GM12865 (cell line): Measurements from ENCODE around the gene SOX9.

Experiments
- DNase-seq: peaks from one replicate; pipeline ENCODE4 v3.0.0; 2010; ENCODE audit warnings: low read depth
- H3K4me3 ChIP-seq: 2 replicates; pipeline ENCODE4 v1.5.1; 2011; ENCODE audit warnings: mild to moderate bottlenecking, low read depth, low read length, control low read depth
- TF ChIP-seq, protein P1 (sequence below): IDR thresholded peaks from 2 replicates; pipeline ENCODE4 v1.5.1; 2011; ENCODE audit warnings: low read length, control low read depth, low read depth, inconsistent platforms; ENCODE audit not compliant: insufficient read depth; ENCODE audit errors: missing control alignments

Gene SOX9

GRCh38 chr17:72126575-72127486 is 6.0 kb downstream of the SOX9 start:
- no peak for DNase-seq
- H3K4me3 ChIP-seq, result no peak overlapping the region
- TF ChIP-seq, protein P1, sequence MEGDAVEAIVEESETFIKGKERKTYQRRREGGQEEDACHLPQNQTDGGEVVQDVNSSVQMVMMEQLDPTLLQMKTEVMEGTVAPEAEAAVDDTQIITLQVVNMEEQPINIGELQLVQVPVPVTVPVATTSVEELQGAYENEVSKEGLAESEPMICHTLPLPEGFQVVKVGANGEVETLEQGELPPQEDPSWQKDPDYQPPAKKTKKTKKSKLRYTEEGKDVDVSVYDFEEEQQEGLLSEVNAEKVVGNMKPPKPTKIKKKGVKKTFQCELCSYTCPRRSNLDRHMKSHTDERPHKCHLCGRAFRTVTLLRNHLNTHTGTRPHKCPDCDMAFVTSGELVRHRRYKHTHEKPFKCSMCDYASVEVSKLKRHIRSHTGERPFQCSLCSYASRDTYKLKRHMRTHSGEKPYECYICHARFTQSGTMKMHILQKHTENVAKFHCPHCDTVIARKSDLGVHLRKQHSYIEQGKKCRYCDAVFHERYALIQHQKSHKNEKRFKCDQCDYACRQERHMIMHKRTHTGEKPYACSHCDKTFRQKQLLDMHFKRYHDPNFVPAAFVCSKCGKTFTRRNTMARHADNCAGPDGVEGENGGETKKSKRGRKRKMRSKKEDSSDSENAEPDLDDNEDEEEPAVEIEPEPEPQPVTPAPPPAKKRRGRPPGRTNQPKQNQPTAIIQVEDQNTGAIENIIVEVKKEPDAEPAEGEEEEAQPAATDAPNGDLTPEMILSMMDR, result no peak

GRCh38 chr17:72128039-72128438 is 7.2 kb downstream of the SOX9 start:
- H3K4me3 ChIP-seq, result no peak overlapping the region
- no peak for DNase-seq
- TF ChIP-seq, protein P1, result no peak

DNA sequence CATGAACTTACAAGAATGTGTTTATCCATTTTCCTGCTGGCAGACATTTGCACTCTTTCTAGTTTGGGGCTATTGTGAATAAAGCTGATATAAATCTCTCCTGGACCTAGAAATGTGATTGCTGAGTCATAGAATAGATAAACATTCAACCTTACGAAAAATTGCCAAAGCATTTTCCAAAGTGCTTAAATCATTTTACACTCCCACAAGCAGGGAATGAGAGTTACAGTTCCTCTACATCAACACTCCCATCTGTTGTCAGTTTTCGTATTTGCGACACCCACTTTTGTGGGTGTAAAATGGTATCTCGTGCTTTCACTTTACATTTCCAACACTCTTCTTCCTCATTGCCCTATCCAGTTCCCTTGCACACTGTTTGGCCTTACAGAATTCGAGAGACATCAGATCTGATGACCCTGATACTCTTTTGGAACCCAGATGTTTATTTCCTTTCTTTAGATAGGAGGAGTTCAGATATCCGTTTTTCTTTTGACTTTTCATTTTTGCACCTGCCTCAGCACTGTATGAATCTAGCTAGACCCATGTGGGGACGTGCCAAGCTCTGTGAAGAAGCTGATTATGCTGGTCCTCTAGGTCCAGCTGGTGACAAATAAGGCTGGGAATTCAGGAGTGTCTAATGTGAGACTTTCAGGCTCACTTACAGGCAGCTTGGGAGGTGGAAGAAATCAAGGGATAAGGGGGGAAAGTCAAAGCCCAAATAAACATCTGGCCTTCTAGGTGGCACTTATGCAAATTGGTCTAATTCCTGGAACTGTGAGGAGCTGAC is 14.0 kb downstream of the SOX9 start:
- no peak overlapping the region for H3K4me3 ChIP-seq
- no peak for DNase-seq
- TF ChIP-seq, protein P1, result no peak

DNA sequence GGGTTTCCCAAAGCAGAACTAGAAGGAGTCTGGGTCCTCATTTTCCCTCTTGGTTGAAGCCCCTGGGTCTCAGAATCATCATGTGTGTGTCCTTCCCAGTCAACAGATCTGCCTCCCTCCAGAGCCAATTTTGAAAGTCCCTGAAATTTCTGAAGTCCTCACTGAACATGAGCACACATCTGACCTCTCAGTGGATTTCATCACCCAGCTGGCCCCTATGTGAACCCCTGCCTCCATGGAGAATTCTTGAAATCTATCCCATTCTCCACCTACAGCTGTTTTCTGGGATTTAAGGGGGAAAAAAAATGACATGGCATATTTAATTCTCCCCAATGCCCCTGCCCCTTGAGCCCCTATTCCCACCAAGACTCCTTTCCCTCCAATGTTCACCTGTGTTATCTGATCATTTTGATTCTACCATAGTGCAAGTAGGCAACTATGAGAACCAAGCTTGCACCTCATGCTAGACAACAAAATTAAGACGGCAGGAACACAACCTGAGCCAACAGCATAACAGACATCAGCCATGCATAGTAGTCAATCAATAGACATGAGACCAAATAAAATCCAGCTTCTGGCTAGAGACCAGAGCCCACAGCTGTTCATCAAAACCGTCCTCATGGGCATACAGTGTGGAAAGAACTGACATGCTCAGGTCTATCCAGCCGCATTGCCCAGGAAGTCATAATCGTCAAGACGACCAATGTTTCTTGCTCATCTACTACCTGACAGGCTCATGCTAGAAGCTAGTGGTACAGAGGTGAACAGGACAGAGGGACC is 14.9 kb downstream of the SOX9 start:
- DNase-seq, result no peak
- no peak overlapping the region for H3K4me3 ChIP-seq
- TF ChIP-seq, protein P1, result no peak

GRCh38 chr17:72136692-72137091 is 15.9 kb downstream of the SOX9 start:
- no peak overlapping the region for H3K4me3 ChIP-seq
- TF ChIP-seq, protein P1, result no peak

DNA sequence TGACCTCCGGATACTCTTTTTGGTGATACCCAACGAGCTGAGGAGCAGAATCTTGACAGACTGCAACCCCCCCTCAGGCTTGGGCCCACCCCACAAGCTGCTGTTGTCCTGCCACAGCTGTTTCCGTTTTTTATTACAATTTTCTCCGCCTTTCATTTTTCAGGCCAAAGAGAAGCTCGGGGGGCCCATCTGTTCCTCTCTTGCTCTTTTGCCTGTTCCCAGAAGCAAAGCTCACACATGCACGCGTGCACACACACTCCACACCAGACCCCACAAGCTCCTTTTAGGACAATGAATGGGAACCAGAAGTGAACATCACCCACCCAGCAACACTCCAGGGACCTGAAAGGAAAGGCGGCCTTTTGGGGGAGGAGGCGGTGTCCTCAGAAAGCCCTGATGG is 16.3 kb downstream of the SOX9 start:
- TF ChIP-seq, protein P1, result no peak
- H3K4me3 ChIP-seq, result no peak overlapping the region
- DNase-seq, result no peak

More at GRCh38 chr17:72136692-72137091, 15.9 kb downstream of the SOX9 start:
- no peak for DNase-seq
